ENCODE measurements around the gene TSGA10IP. TPM values are rescaled to one million over a fixed set of nuclear protein-coding genes. Genes with fewer than 3 reads are reported as not detected.

TSGA10IP gene
- total RNA-seq, 1 experiment from 2014 or later = not detected

DNA sequence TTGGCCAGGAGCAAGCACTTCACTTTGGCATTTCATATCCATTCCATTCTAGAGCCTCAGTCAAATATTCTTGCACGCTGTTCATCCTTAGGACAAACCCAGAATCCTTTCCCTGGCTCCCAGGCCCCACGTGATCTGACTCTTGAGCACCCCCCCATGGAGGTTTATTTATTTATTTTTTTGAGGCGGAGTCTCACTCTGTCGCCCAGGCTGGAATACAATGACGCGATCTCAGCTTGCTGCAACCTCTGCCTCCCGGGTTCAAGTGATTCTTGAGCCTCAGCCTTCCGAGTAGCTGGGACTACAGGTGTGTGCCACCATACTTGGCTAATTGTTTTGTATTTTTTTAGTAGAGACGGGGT lies 12.7 kb upstream of the TSGA10IP start:
- H3K4me3 ChIP-seq (ENCODE audit: low read depth, low read length) = no peak overlapping the region
- Mint-ChIP-seq H3K27ac (ENCODE audit: unreplicated experiment) (no peak overlapping the region), H3K4me3 (ENCODE audit: unreplicated experiment) (no peak overlapping the region), H3K4me1 (ENCODE audit: low read depth, unreplicated experiment) (no peaks in the 10 kb centered on the region), H3K27me3 (ENCODE audit: insufficient read depth, unreplicated experiment) (peaks cover 4% of the 10 kb centered on the region), H3K36me3 (ENCODE audit: insufficient read depth, unreplicated experiment) (no peaks in the 10 kb centered on the region), H3K9me3 (ENCODE audit: unreplicated experiment) (no peaks in the 10 kb centered on the region)
- no peaks in the 10 kb centered on the region for H3K9me3 ChIP-seq
- intact Hi-C loops (cut with micrococcal nuclease; ENCODE audit: unreplicated experiment) = no loop called here
- BruUV-seq (replicated peaks) = no TSS peak
- CTCF ChIA-PET = interaction anchor here (0.7 to 1.2 kb wide), 2 partner anchors 44 to 48 kb away, joined by 3 read pairs; partner anchors contain the start of gene FIBP
- peak in 1 of 2 experiments; percentile 49 for DNase-seq
- POLR2A ChIA-PET = no interaction called here
- no peaks in the 10 kb centered on the region for H3K27me3 ChIP-seq (replicated peaks; ENCODE audit: control insufficient read depth, insufficient read depth, low read length)
- H3K36me3 ChIP-seq (ENCODE audit: control insufficient read depth, insufficient read depth, low read length) = no peaks in the 10 kb centered on the region
- TF ChIP-seq, protein P1, sequence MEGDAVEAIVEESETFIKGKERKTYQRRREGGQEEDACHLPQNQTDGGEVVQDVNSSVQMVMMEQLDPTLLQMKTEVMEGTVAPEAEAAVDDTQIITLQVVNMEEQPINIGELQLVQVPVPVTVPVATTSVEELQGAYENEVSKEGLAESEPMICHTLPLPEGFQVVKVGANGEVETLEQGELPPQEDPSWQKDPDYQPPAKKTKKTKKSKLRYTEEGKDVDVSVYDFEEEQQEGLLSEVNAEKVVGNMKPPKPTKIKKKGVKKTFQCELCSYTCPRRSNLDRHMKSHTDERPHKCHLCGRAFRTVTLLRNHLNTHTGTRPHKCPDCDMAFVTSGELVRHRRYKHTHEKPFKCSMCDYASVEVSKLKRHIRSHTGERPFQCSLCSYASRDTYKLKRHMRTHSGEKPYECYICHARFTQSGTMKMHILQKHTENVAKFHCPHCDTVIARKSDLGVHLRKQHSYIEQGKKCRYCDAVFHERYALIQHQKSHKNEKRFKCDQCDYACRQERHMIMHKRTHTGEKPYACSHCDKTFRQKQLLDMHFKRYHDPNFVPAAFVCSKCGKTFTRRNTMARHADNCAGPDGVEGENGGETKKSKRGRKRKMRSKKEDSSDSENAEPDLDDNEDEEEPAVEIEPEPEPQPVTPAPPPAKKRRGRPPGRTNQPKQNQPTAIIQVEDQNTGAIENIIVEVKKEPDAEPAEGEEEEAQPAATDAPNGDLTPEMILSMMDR (IDR thresholded peaks at IDR 0.05; ENCODE audit: insufficient read depth in 1 of 2, low read depth in 1 of 2, low read length in 1 of 2, severe bottlenecking in 1 of 2, unreplicated experiment in 1 of 2) = no peak
- no peaks in the 10 kb centered on the region for H3K4me1 ChIP-seq

- POLR2A ChIA-PET = interaction anchor here (0.5 to 0.6 kb wide), 2 partner anchors 87 to 177 kb away, joined by 3 read pairs; no protein-coding TSS in a partner anchor
- Mint-ChIP-seq H3K9me3 (ENCODE audit: unreplicated experiment) (no peaks in the 10 kb centered on the region), H3K4me1 (ENCODE audit: low read depth, unreplicated experiment) (no peaks in the 10 kb centered on the region), H3K4me3 (ENCODE audit: unreplicated experiment) (no peak overlapping the region), H3K27ac (ENCODE audit: unreplicated experiment) (no peak overlapping the region), H3K27me3 (ENCODE audit: insufficient read depth, unreplicated experiment) (peaks cover 4% of the 10 kb centered on the region), H3K36me3 (ENCODE audit: insufficient read depth, unreplicated experiment) (no peaks in the 10 kb centered on the region)
- CTCF ChIA-PET = interaction anchor here (1.2 kb wide), 1 partner anchor 49 kb away, joined by 4 read pairs; no protein-coding TSS in a partner anchor
- no peak for DNase-seq
- no TSS peak for BruUV-seq (replicated peaks)
- Histone ChIP-seq H3K36me3 (ENCODE audit: control insufficient read depth, insufficient read depth, low read length) (no peaks in the 10 kb centered on the region), H3K9me3 (no peaks in the 10 kb centered on the region), H3K4me3 (ENCODE audit: low read depth, low read length) (no peak overlapping the region), H3K27me3 (replicated peaks; ENCODE audit: control insufficient read depth, insufficient read depth, low read length) (no peaks in the 10 kb centered on the region), H3K4me1 (no peaks in the 10 kb centered on the region)
- intact Hi-C loops (cut with micrococcal nuclease; ENCODE audit: unreplicated experiment) = no loop called here
- TF ChIP-seq, protein P1 (IDR thresholded peaks at IDR 0.05; ENCODE audit: insufficient read depth in 1 of 2, low read depth in 1 of 2, low read length in 1 of 2, severe bottlenecking in 1 of 2, unreplicated experiment in 1 of 2) = no peak
Observed at GRCh38 chr11:65934014-65934413, 11.3 kb upstream of the TSGA10IP start.

- Mint-ChIP-seq H3K27ac (ENCODE audit: unreplicated experiment) (no peak overlapping the region), H3K4me3 (ENCODE audit: unreplicated experiment) (no peak overlapping the region), H3K9me3 (ENCODE audit: unreplicated experiment) (no peaks in the 10 kb centered on the region), H3K4me1 (ENCODE audit: low read depth, unreplicated experiment) (no peaks in the 10 kb centered on the region), H3K36me3 (ENCODE audit: insufficient read depth, unreplicated experiment) (no peaks in the 10 kb centered on the region), H3K27me3 (ENCODE audit: insufficient read depth, unreplicated experiment) (peaks cover 4% of the 10 kb centered on the region)
- BruUV-seq (replicated peaks) = no TSS peak
- H3K4me1 ChIP-seq = no peaks in the 10 kb centered on the region
- ChIA-PET POLR2A (no interaction called here), CTCF (no interaction called here)
- H3K4me3 ChIP-seq (ENCODE audit: low read depth, low read length) = no peak overlapping the region
- no peak for DNase-seq
- H3K9me3 ChIP-seq = no peaks in the 10 kb centered on the region
- TF ChIP-seq, protein P1 (IDR thresholded peaks at IDR 0.05; ENCODE audit: insufficient read depth in 1 of 2, low read depth in 1 of 2, low read length in 1 of 2, severe bottlenecking in 1 of 2, unreplicated experiment in 1 of 2) = no peak
- H3K36me3 ChIP-seq (ENCODE audit: control insufficient read depth, insufficient read depth, low read length) = no peaks in the 10 kb centered on the region
- no peaks in the 10 kb centered on the region for H3K27me3 ChIP-seq (replicated peaks; ENCODE audit: control insufficient read depth, insufficient read depth, low read length)
- intact Hi-C loops (cut with micrococcal nuclease; ENCODE audit: unreplicated experiment) = no loop called here
Observed at GRCh38 chr11:65937766-65938165, 7.5 kb upstream of the TSGA10IP start.
